D721Med (cell line): Measurements from ENCODE around the gene TRPM3.

Experiments used
- DNase-seq: peaks from one replicate; pipeline ENCODE4 v3.0.0; 2011; ENCODE audit warnings: low spot score; ENCODE audit not compliant: insufficient read length
- FAIRE-seq: peaks from 2 replicates; lab custom pipeline; 2011; peaks lifted over from hg19 to GRCh38; lab: Jason Lieb, UNC
- TF ChIP-seq, protein P1 (sequence below): IDR thresholded peaks from 2 replicates; pipeline ENCODE4 v1.5.1; 2012; ENCODE audit warnings: mild to moderate bottlenecking, control low read depth; ENCODE audit not compliant: insufficient read depth; ENCODE audit errors: missing control alignments

TRPM3 gene

DNA sequence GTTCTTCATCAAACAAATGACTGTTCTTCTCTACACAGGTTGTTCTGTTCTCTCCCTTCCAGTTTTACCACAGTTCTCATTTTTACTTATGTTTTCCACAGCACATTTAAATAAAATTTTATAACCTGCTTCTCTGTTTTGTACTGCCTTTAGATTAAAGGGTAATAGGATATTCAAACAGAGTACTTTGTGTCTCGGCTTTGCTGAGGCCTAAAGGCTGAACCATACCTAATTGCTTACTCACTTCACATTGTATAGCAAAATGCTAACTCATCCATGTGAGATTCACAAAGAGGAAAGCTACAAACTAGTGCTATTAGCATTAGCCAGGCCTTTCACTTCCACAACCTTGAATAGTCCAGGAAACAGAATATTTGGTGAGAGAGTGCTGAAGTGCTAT, 200.3 kb downstream of the TRPM3 start:
- DNase-seq (no peak), FAIRE-seq (no peak)
- TF ChIP-seq, protein P1, sequence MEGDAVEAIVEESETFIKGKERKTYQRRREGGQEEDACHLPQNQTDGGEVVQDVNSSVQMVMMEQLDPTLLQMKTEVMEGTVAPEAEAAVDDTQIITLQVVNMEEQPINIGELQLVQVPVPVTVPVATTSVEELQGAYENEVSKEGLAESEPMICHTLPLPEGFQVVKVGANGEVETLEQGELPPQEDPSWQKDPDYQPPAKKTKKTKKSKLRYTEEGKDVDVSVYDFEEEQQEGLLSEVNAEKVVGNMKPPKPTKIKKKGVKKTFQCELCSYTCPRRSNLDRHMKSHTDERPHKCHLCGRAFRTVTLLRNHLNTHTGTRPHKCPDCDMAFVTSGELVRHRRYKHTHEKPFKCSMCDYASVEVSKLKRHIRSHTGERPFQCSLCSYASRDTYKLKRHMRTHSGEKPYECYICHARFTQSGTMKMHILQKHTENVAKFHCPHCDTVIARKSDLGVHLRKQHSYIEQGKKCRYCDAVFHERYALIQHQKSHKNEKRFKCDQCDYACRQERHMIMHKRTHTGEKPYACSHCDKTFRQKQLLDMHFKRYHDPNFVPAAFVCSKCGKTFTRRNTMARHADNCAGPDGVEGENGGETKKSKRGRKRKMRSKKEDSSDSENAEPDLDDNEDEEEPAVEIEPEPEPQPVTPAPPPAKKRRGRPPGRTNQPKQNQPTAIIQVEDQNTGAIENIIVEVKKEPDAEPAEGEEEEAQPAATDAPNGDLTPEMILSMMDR = no peak

DNA sequence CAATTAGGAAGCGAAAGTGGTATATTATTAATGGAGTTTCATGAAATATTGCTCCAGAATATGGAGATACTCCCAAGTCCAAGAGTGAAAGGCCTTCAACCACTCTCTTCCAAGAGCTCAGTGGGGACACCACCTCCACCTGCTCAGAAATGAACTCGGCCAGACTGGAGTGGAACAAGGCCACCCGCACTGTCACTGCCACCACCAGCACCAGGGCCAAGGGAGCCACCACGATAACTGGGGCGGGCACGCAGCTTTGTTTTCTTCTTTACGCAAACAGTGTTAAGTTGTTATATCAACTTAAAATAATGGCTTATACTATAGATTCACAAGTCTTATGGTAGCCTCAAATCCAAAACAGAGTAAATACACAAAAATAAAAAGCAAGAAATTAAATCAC, 204.1 kb downstream of the TRPM3 start:
- TF ChIP-seq, protein P1 = no peak
- FAIRE-seq (no peak), DNase-seq (no peak)

DNA sequence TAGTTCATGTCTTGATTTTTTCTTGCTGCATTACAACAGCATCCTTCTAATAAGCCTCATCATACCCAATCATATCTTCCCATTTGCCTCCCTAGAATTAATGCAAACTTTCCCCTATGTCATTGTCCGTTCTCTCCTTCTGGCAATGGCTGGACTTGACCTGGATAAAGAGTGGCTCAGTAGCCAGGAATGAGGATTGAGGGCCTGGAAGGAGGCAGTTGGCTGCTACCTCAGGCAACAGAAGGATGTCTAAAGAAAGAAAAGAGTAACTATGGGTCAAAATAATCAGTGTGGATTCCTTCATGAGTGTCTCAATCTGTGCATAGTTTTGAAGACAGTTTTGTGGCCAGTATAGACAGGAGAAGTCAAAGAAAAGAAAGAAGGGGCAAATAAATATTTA, 209.6 kb downstream of the TRPM3 start:
- TF ChIP-seq, protein P1 = no peak
- FAIRE-seq (no peak), DNase-seq (no peak)

DNA sequence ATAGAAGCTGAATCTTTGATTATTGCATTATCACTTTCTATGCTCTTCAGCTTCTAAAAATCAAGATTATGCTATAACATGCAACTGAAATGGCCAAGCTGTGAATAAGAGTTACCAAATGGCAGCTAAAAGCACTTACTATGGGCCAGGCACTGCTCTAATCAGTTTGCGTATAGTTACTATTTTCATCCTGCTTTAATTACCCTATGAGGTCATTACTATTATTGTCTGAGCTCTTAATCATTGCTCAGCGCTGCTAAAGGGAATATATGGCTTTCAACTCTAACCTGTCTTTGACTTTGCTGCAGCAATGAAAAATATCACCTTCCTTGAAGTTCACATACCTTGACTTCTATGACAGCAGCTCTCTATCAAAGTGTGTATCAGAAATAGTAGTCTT, 210.8 kb downstream of the TRPM3 start:
- DNase-seq (no peak), FAIRE-seq (no peak)
- TF ChIP-seq, protein P1 = no peak

DNA sequence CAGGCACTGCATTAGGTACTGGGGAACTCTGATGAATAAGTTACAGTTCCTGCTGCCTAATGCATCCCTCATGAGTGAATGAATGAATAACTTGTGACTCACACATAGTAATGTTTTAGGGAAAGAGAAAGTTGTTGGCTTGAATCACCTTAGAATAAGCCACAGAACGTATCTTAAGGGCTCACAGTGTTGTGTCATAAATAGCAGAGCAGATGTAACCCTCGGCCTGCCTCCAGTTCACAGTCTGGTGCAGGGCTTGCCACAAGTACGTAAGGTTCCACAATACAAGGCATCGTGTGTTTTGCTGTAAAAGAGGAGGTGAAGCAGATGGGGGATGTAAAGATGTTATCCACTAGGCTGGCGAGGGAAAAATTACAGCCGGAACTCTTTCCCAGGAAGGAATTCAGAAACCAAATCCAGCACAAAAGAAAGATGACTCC, 218.7 kb downstream of the TRPM3 start:
- FAIRE-seq (no peak), DNase-seq (no peak)
- TF ChIP-seq, protein P1 = no peak

DNA sequence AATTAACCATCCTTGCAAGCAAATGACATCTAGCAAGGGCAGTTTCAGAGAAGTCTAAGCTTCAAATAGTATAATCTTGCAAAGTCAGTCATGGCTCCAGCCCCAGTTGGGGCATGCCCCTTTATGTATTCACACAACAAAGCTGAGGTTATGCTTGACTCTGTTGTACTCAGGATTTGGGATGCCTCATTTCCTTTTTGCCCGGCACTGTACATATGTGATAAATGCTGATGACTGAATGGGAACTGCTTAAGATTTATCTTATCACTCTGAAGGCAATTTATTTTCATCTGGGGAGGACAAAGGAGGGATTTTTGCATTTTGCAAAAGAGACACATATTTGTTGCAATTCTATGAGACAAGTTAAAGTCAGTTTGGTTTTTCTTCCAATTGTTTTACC, 219.2 kb downstream of the TRPM3 start:
- DNase-seq (no peak), FAIRE-seq (no peak)
- TF ChIP-seq, protein P1 = no peak

DNA sequence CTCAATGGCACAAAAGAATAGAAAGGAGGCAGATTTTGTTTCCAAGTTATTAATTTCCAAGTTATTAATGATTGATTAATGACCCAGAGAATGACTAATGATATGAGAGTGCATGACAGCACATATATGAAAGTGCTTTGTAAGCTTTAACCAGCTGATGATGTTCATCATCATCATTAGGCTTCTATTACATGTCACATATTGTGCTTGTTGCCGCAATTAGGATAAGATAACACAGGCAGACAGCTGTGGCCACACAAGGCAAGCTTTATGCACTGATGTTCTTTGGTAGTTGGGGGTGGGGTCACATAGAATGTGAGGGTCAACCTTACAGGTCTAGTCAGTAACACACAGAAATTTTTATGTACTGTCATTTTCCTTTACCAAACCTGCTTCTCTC, 219.7 kb downstream of the TRPM3 start:
- TF ChIP-seq, protein P1 = no peak
- DNase-seq = no peak
- no peak for FAIRE-seq
